Measurements from ENCODE around the gene MT1A. TPM values are rescaled to one million over a fixed set of nuclear protein-coding genes. Genes with fewer than 3 reads are reported as not detected.

MT1A gene
- polyA plus RNA-seq, 1 donor from 2014 or later = not detected

DNA sequence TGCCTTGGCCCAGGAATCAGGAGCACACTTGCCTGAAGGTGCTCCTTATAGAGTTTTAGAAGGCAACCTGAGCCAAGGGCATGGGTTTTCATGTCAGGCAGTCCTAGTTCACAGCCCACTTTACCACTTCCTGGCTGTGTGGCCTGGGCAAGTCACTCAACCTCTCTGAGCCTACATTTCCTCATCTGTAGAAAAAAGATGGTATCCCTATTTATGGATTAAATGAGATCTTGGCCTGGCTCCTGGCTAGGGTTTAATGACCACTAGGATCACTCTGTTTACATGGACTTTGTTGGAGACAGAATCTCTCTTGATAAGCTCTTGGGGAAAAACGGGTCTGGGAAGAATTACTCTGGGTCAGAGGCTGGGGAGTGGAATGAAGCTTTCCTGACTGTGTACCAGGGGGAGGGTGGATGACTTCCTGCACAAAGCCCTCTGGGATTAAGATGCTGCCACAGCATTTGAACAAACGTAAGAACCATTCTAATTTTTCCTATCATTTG, 27.8 kb upstream of the MT1A start:
- H2AFZ ChIP-seq (ENCODE audit: low read depth, low read length) = no peak overlapping the region
- H3K4me3 ChIP-seq (ENCODE audit: low read length) = no peak overlapping the region
- no peaks in the 10 kb centered on the region for H4K20me1 ChIP-seq (ENCODE audit: insufficient read depth)
- no peak overlapping the region for H3K9ac ChIP-seq (ENCODE audit: low read length)
- H3K4me2 ChIP-seq (ENCODE audit: low read length) = no peak overlapping the region
- no peak for TF ChIP-seq SMC3 (conservative IDR thresholded peaks at IDR 0.05; ENCODE audit: poor library complexity)
- TF ChIP-seq EZH2 (IDR thresholded peaks at IDR 0.05; ENCODE audit: borderline replicate concordance, insufficient read depth, low read length, poor library complexity, severe bottlenecking) = no peak
- no peak for TF ChIP-seq TAF1 (IDR thresholded peaks at IDR 0.05; ENCODE audit: low read depth)
- TF ChIP-seq EP300 (conservative IDR thresholded peaks at IDR 0.05; ENCODE audit: poor library complexity, severe bottlenecking) = no peak
- no peak for TF ChIP-seq MXI1 (conservative IDR thresholded peaks at IDR 0.05; ENCODE audit: poor library complexity, severe bottlenecking)
- no peak for TF ChIP-seq POLR2AphosphoS5 (IDR thresholded peaks at IDR 0.05)
- no peak for TF ChIP-seq RAD21 (conservative IDR thresholded peaks at IDR 0.05)
- TF ChIP-seq, protein P1, sequence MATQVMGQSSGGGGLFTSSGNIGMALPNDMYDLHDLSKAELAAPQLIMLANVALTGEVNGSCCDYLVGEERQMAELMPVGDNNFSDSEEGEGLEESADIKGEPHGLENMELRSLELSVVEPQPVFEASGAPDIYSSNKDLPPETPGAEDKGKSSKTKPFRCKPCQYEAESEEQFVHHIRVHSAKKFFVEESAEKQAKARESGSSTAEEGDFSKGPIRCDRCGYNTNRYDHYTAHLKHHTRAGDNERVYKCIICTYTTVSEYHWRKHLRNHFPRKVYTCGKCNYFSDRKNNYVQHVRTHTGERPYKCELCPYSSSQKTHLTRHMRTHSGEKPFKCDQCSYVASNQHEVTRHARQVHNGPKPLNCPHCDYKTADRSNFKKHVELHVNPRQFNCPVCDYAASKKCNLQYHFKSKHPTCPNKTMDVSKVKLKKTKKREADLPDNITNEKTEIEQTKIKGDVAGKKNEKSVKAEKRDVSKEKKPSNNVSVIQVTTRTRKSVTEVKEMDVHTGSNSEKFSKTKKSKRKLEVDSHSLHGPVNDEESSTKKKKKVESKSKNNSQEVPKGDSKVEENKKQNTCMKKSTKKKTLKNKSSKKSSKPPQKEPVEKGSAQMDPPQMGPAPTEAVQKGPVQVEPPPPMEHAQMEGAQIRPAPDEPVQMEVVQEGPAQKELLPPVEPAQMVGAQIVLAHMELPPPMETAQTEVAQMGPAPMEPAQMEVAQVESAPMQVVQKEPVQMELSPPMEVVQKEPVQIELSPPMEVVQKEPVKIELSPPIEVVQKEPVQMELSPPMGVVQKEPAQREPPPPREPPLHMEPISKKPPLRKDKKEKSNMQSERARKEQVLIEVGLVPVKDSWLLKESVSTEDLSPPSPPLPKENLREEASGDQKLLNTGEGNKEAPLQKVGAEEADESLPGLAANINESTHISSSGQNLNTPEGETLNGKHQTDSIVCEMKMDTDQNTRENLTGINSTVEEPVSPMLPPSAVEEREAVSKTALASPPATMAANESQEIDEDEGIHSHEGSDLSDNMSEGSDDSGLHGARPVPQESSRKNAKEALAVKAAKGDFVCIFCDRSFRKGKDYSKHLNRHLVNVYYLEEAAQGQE (IDR thresholded peaks at IDR 0.05; ENCODE audit: borderline replicate concordance) = no peak
- TF ChIP-seq, protein P2, sequence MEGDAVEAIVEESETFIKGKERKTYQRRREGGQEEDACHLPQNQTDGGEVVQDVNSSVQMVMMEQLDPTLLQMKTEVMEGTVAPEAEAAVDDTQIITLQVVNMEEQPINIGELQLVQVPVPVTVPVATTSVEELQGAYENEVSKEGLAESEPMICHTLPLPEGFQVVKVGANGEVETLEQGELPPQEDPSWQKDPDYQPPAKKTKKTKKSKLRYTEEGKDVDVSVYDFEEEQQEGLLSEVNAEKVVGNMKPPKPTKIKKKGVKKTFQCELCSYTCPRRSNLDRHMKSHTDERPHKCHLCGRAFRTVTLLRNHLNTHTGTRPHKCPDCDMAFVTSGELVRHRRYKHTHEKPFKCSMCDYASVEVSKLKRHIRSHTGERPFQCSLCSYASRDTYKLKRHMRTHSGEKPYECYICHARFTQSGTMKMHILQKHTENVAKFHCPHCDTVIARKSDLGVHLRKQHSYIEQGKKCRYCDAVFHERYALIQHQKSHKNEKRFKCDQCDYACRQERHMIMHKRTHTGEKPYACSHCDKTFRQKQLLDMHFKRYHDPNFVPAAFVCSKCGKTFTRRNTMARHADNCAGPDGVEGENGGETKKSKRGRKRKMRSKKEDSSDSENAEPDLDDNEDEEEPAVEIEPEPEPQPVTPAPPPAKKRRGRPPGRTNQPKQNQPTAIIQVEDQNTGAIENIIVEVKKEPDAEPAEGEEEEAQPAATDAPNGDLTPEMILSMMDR (IDR thresholded peaks at IDR 0.05; ENCODE audit: poor library complexity, severe bottlenecking) = no peak
- H3F3A ChIP-seq (ENCODE audit: insufficient read depth, low read length, poor library complexity, severe bottlenecking) = no peaks in the 10 kb centered on the region
- H3K9me2 ChIP-seq (ENCODE audit: insufficient read depth, low read length) = no peaks in the 10 kb centered on the region
- no peaks in the 10 kb centered on the region for H3K9me3 ChIP-seq (ENCODE audit: low read length)
- no peaks in the 10 kb centered on the region for H3K36me3 ChIP-seq (ENCODE audit: insufficient read depth, low read length)
- peaks cover 67% of the 10 kb centered on the region for H3K27me3 ChIP-seq (ENCODE audit: insufficient read depth, low read depth, low read length)
- H3K27ac ChIP-seq (ENCODE audit: low read length) = no peak overlapping the region
- no peaks in the 10 kb centered on the region for H3K79me2 ChIP-seq (replicated peaks; ENCODE audit: insufficient read depth, low read length)

DNA sequence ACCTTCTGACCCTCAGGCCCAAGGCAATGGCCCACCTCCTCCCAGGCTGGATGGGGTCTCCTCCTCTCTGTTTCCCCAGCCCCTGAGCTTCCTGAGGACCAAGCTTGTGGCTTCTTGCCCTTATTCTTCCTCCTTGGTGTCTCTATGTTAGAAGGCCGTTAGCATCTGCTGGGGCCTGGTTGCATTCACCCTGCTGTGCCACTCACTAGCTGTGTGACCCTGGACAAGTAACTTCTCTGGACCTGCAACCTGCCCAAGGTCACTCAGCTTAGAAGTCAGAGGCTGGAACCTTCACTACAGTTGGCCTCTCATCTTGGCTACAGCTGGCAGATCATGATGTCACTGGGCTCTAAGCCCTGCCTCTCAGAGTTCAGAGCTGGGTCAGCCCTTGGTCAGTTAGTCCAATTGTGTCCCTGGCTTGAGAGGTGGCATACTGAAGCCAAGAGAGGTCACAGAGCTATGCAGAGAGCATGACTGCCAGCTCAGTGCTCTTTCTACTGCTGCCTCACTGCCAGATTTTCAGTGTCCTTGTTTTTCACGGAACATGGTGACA, 27.1 kb upstream of the MT1A start:
- no peak overlapping the region for H3K9ac ChIP-seq (ENCODE audit: low read length)
- no peaks in the 10 kb centered on the region for H3F3A ChIP-seq (ENCODE audit: insufficient read depth, low read length, poor library complexity, severe bottlenecking)
- no peak for TF ChIP-seq EZH2 (IDR thresholded peaks at IDR 0.05; ENCODE audit: borderline replicate concordance, insufficient read depth, low read length, poor library complexity, severe bottlenecking)
- TF ChIP-seq, protein P1 (IDR thresholded peaks at IDR 0.05; ENCODE audit: borderline replicate concordance) = no peak
- no peak for TF ChIP-seq MXI1 (conservative IDR thresholded peaks at IDR 0.05; ENCODE audit: poor library complexity, severe bottlenecking)
- TF ChIP-seq, protein P2 (IDR thresholded peaks at IDR 0.05; ENCODE audit: poor library complexity, severe bottlenecking) = no peak
- TF ChIP-seq POLR2AphosphoS5 (IDR thresholded peaks at IDR 0.05) = no peak
- no peak for TF ChIP-seq TAF1 (IDR thresholded peaks at IDR 0.05; ENCODE audit: low read depth)
- no peak for TF ChIP-seq RAD21 (conservative IDR thresholded peaks at IDR 0.05)
- no peak for TF ChIP-seq SMC3 (conservative IDR thresholded peaks at IDR 0.05; ENCODE audit: poor library complexity)
- TF ChIP-seq EP300 (conservative IDR thresholded peaks at IDR 0.05; ENCODE audit: poor library complexity, severe bottlenecking) = no peak
- no peaks in the 10 kb centered on the region for H3K36me3 ChIP-seq (ENCODE audit: insufficient read depth, low read length)
- no peaks in the 10 kb centered on the region for H3K9me2 ChIP-seq (ENCODE audit: insufficient read depth, low read length)
- no peak overlapping the region for H3K4me2 ChIP-seq (ENCODE audit: low read length)
- no peaks in the 10 kb centered on the region for H3K79me2 ChIP-seq (replicated peaks; ENCODE audit: insufficient read depth, low read length)
- no peak overlapping the region for H3K4me3 ChIP-seq (ENCODE audit: low read length)
- peaks cover 72% of the 10 kb centered on the region for H3K27me3 ChIP-seq (ENCODE audit: insufficient read depth, low read depth, low read length)
- H4K20me1 ChIP-seq (ENCODE audit: insufficient read depth) = no peaks in the 10 kb centered on the region
- no peak overlapping the region for H3K27ac ChIP-seq (ENCODE audit: low read length)
- no peak overlapping the region for H2AFZ ChIP-seq (ENCODE audit: low read depth, low read length)
- no peaks in the 10 kb centered on the region for H3K9me3 ChIP-seq (ENCODE audit: low read length)
